ENCODE results near the gene RASSF9. TPM values are rescaled to one million over a fixed set of nuclear protein-coding genes. Genes with fewer than 3 reads are reported as not detected.

The RASSF9 gene
- total and polyA plus RNA-seq, 8 donors, result 8.2 to 24.6 (median 15.6) TPM

DNA sequence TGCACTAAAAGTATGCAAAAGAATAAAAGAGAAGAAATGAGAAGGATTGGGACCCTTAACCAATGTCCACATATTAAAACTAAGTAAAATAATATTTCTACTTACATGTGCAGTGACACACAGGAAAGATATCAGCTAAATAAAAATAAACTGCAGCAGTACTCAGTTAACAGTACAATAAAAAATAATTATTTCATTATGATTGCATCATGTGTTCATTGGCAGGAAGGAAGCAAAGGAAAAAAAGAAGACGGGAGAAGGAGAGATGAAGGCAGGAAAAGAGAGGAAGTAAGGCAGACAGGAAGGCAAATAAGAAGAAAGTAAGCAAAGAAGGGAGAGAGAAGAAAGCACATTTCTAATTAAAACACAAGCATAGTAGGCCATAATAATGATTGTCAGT, 33.0 kb downstream of the RASSF9 start:
- H3K27me3 ChIP-seq, result no peaks in the 10 kb centered on the region
- DNase-seq (no peak), ATAC-seq (no peak)
- no peaks in the 10 kb centered on the region for H3K36me3 ChIP-seq
- no peaks in the 10 kb centered on the region for H3K4me1 ChIP-seq
- intact Hi-C loops (cut with DNase I), result no loop called here
- TF ChIP-seq, protein P1, sequence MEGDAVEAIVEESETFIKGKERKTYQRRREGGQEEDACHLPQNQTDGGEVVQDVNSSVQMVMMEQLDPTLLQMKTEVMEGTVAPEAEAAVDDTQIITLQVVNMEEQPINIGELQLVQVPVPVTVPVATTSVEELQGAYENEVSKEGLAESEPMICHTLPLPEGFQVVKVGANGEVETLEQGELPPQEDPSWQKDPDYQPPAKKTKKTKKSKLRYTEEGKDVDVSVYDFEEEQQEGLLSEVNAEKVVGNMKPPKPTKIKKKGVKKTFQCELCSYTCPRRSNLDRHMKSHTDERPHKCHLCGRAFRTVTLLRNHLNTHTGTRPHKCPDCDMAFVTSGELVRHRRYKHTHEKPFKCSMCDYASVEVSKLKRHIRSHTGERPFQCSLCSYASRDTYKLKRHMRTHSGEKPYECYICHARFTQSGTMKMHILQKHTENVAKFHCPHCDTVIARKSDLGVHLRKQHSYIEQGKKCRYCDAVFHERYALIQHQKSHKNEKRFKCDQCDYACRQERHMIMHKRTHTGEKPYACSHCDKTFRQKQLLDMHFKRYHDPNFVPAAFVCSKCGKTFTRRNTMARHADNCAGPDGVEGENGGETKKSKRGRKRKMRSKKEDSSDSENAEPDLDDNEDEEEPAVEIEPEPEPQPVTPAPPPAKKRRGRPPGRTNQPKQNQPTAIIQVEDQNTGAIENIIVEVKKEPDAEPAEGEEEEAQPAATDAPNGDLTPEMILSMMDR (IDR thresholded peaks at IDR 0.05), result no peak
- H3K4me3 ChIP-seq, result no peak overlapping the region
- H3K27ac ChIP-seq, result no peak overlapping the region
- peaks cover 0 to 1% of the 10 kb centered on the region in 2 donors for H3K9me3 ChIP-seq

DNA sequence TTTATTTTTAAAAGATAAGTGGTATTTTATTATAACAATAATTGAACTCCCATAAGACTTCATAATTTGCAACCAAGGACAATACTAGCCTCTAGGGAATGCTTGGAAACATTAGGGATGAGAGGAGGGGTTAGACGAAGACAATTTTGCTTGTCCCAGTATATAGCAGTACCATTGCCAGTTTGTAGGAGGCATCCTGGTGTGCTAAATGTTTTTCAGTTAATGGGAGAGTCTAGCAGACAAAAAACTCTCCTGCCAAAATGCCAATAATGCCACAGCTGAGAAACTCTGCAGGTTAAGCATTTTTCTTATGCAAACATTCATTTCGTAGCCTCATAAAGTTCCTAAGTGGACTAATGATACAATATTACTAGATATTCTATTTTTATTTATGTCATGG, 38.1 kb downstream of the RASSF9 start:
- ATAC-seq, result no peak
- TF ChIP-seq, protein P1 (IDR thresholded peaks at IDR 0.05), result no peak

DNA sequence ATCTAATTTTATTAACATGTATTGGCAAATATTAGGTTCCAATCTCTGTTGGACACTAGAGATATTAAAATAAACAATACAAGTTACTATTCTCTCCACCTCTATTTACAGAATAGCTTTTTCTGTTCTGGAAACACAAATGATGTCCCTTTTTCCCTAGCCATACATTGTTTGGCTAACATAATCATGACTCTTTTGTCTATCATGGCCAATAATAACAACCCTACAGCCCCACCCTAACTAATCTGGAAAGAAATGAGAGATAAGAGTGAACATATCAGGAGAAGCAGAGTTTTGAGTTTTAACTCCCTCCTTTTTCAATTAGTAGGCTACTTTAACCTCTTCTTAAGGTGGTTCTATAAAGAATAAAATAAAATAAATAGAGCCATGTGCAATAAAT, 40.2 kb downstream of the RASSF9 start:
- Histone ChIP-seq H3K4me3 (no peak overlapping the region), H3K9me3 (no peaks in the 10 kb centered on the region), H3K4me1 (no peaks in the 10 kb centered on the region), H3K27ac (no peak overlapping the region), H3K27me3 (no peaks in the 10 kb centered on the region), H3K36me3 (no peaks in the 10 kb centered on the region)
- intact Hi-C loops (cut with DNase I), result no loop called here
- TF ChIP-seq, protein P1 (IDR thresholded peaks at IDR 0.05), result no peak
- no peak for DNase-seq
- no peak for ATAC-seq

More for the DNA sequence above, 38.1 kb downstream of the RASSF9 start:
- no peaks in the 10 kb centered on the region for H3K4me1 ChIP-seq
- H3K9me3 ChIP-seq, result peaks cover 0 to 1% of the 10 kb centered on the region in 2 donors
- no peak overlapping the region for H3K27ac ChIP-seq
- no peak for DNase-seq
- H3K27me3 ChIP-seq, result no peaks in the 10 kb centered on the region
- intact Hi-C loops (cut with DNase I), result no loop called here
- no peak overlapping the region for H3K4me3 ChIP-seq
- H3K36me3 ChIP-seq, result no peaks in the 10 kb centered on the region

DNA sequence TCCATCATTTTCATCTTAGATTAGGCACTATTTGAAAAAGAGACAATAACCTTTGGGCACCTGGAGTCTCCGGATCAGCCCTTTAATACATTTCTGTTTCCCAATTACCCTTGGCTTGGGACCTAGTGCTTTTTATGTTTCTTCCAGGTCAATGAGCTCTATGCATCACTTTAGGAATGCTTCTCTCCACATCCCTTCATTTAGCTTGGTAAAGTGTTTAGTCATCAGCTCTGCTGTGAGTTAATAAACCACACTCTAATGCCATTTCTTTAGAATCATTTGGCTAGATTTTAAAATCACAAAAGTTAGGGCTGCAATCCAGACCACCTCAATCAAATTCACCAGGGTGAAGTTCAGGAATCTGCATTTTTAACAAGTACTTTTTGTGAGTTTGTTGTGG, 41.7 kb downstream of the RASSF9 start:
- Histone ChIP-seq H3K9me3 (no peaks in the 10 kb centered on the region), H3K27ac (no peak overlapping the region), H3K4me3 (no peak overlapping the region), H3K27me3 (no peaks in the 10 kb centered on the region), H3K36me3 (no peaks in the 10 kb centered on the region), H3K4me1 (no peaks in the 10 kb centered on the region)
- ATAC-seq (no peak), DNase-seq (no peak)
- intact Hi-C loops (cut with DNase I), result no loop called here
- TF ChIP-seq, protein P1 (IDR thresholded peaks at IDR 0.05), result no peak

DNA sequence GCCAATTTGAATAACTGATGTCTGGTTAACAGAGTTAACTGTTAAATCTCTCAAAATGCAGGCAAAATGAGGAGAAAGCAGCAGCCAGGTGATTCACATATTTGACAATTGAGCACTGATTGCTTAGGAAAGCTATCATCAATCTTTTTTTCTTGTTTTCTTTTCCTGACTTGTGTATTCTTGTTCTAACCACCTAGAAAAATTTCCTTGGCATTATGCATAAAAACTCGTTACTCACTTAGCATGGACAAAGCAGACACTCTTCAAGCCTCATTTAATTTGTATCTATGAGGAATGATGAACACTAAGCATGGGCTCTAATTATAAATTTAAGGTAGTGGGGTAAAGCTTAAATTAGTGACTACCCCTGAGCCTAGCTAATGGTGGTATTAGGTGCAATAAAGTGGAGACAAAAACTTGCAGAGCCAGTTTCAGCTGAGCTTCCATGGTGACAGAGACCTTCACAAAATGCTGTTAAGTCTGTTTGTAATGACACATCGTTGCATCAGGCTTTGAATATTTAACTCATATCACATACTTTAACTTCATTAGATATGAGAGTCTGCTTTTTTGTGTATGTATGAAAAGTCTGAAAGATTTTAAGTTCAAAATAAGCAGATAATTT, 52.0 kb downstream of the RASSF9 start:
- ATAC-seq, result no peak
- Histone ChIP-seq H3K36me3 (no peaks in the 10 kb centered on the region), H3K4me3 (no peak overlapping the region), H3K27me3 (no peaks in the 10 kb centered on the region), H3K9me3 (no peaks in the 10 kb centered on the region), H3K4me1 (no peaks in the 10 kb centered on the region), H3K27ac (no peak overlapping the region)
- intact Hi-C loops (cut with DNase I), result no loop called here
- no peak for DNase-seq
- TF ChIP-seq, protein P1 (IDR thresholded peaks at IDR 0.05), result no peak

Data from left lung (tissue), 10 donors.